Measurements from ENCODE around the gene NRP2.

NRP2 gene

GRCh38 chr2:205740381-205740780 lies 58.1 kb downstream of the NRP2 start:
- no peaks in the 10 kb centered on the region for H3K4me1 ChIP-seq (ENCODE audit: insufficient read depth, low read length)
- H3K4me3 ChIP-seq (ENCODE audit: low read length): no peak overlapping the region
- H3K27ac ChIP-seq (ENCODE audit: low read length): no peak overlapping the region
- H3K9me3 ChIP-seq (ENCODE audit: insufficient read depth, low read depth, low read length): no peaks in the 10 kb centered on the region
- H3K9ac ChIP-seq (ENCODE audit: low read depth, low read length): no peak overlapping the region
- H3K36me3 ChIP-seq (ENCODE audit: insufficient read depth, low read depth, low read length): peaks cover 76% of the 10 kb centered on the region
- no peaks in the 10 kb centered on the region for H3K27me3 ChIP-seq (ENCODE audit: insufficient read depth, low read length)

GRCh38 chr2:205741256-205741978 lies 59.1 kb downstream of the NRP2 start:
- no peaks in the 10 kb centered on the region for H3K27me3 ChIP-seq (ENCODE audit: insufficient read depth, low read length)
- H3K36me3 ChIP-seq (ENCODE audit: insufficient read depth, low read depth, low read length): peaks cover 79% of the 10 kb centered on the region
- no peak overlapping the region for H3K4me3 ChIP-seq (ENCODE audit: low read length)
- H3K9ac ChIP-seq (ENCODE audit: low read depth, low read length): no peak overlapping the region
- H3K9me3 ChIP-seq (ENCODE audit: insufficient read depth, low read depth, low read length): no peaks in the 10 kb centered on the region
- no peaks in the 10 kb centered on the region for H3K4me1 ChIP-seq (ENCODE audit: insufficient read depth, low read length)
- H3K27ac ChIP-seq (ENCODE audit: low read length): no peak overlapping the region

GRCh38 chr2:205743137-205743536 lies 60.8 kb downstream of the NRP2 start:
- no peaks in the 10 kb centered on the region for H3K9me3 ChIP-seq (ENCODE audit: insufficient read depth, low read depth, low read length)
- H3K4me3 ChIP-seq (ENCODE audit: low read length): no peak overlapping the region
- H3K36me3 ChIP-seq (ENCODE audit: insufficient read depth, low read depth, low read length): peaks cover 82% of the 10 kb centered on the region
- no peak overlapping the region for H3K9ac ChIP-seq (ENCODE audit: low read depth, low read length)
- no peak overlapping the region for H3K27ac ChIP-seq (ENCODE audit: low read length)
- peaks cover 8% of the 10 kb centered on the region; the same call in 1 of the 2 replicates for H3K4me1 ChIP-seq (ENCODE audit: insufficient read depth, low read length)
- no peaks in the 10 kb centered on the region for H3K27me3 ChIP-seq (ENCODE audit: insufficient read depth, low read length)

GRCh38 chr2:205744074-205744591 lies 61.8 kb downstream of the NRP2 start:
- no peaks in the 10 kb centered on the region for H3K9me3 ChIP-seq (ENCODE audit: insufficient read depth, low read depth, low read length)
- peaks cover 77% of the 10 kb centered on the region for H3K36me3 ChIP-seq (ENCODE audit: insufficient read depth, low read depth, low read length)
- no peak overlapping the region for H3K4me3 ChIP-seq (ENCODE audit: low read length)
- H3K27ac ChIP-seq (ENCODE audit: low read length): no peak overlapping the region
- H3K9ac ChIP-seq (ENCODE audit: low read depth, low read length): no peak overlapping the region
- H3K27me3 ChIP-seq (ENCODE audit: insufficient read depth, low read length): no peaks in the 10 kb centered on the region
- peaks cover 17% of the 10 kb centered on the region for H3K4me1 ChIP-seq (ENCODE audit: insufficient read depth, low read length)

GRCh38 chr2:205745661-205746419 lies 63.5 kb downstream of the NRP2 start:
- no peaks in the 10 kb centered on the region for H3K27me3 ChIP-seq (ENCODE audit: insufficient read depth, low read length)
- no peak overlapping the region for H3K27ac ChIP-seq (ENCODE audit: low read length)
- H3K36me3 ChIP-seq (ENCODE audit: insufficient read depth, low read depth, low read length): peaks cover 77% of the 10 kb centered on the region
- peaks cover 21% of the 10 kb centered on the region for H3K4me1 ChIP-seq (ENCODE audit: insufficient read depth, low read length)
- no peak overlapping the region for H3K9ac ChIP-seq (ENCODE audit: low read depth, low read length)
- H3K9me3 ChIP-seq (ENCODE audit: insufficient read depth, low read depth, low read length): no peaks in the 10 kb centered on the region
- H3K4me3 ChIP-seq (ENCODE audit: low read length): no peak overlapping the region

GRCh38 chr2:205746420-205746785 lies 64.1 kb downstream of the NRP2 start:
- Histone ChIP-seq H3K4me1 (ENCODE audit: insufficient read depth, low read length) (peaks cover 21% of the 10 kb centered on the region), H3K9me3 (ENCODE audit: insufficient read depth, low read depth, low read length) (no peaks in the 10 kb centered on the region), H3K9ac (ENCODE audit: low read depth, low read length) (no peak overlapping the region), H3K27ac (ENCODE audit: low read length) (no peak overlapping the region), H3K27me3 (ENCODE audit: insufficient read depth, low read length) (no peaks in the 10 kb centered on the region), H3K36me3 (ENCODE audit: insufficient read depth, low read depth, low read length) (peaks cover 75% of the 10 kb centered on the region), H3K4me3 (ENCODE audit: low read length) (no peak overlapping the region)

GRCh38 chr2:205747829-205748386 lies 65.6 kb downstream of the NRP2 start:
- Histone ChIP-seq H3K27me3 (ENCODE audit: insufficient read depth, low read length) (no peaks in the 10 kb centered on the region), H3K27ac (ENCODE audit: low read length) (peak overlapping the region; percentile 46), H3K4me3 (ENCODE audit: low read length) (no peak overlapping the region)

GRCh38 chr2:205748639-205749038 lies 66.3 kb downstream of the NRP2 start:
- Histone ChIP-seq H3K4me3 (ENCODE audit: low read length) (no peak overlapping the region; the same call in 1 of the 2 replicates), H3K36me3 (ENCODE audit: insufficient read depth, low read depth, low read length) (peaks cover 64% of the 10 kb centered on the region), H3K9ac (ENCODE audit: low read depth, low read length) (peak overlapping the region; percentile 49; the same call in 1 of the 2 replicates), H3K9me3 (ENCODE audit: insufficient read depth, low read depth, low read length) (no peaks in the 10 kb centered on the region), H3K27ac (ENCODE audit: low read length) (peak overlapping the region; percentile 50), H3K4me1 (ENCODE audit: insufficient read depth, low read length) (peaks cover 21% of the 10 kb centered on the region), H3K27me3 (ENCODE audit: insufficient read depth, low read length) (no peaks in the 10 kb centered on the region)

More at GRCh38 chr2:205747829-205748386, 65.6 kb downstream of the NRP2 start:
- Histone ChIP-seq H3K4me1 (ENCODE audit: insufficient read depth, low read length) (peaks cover 21% of the 10 kb centered on the region), H3K9ac (ENCODE audit: low read depth, low read length) (no peak overlapping the region), H3K9me3 (ENCODE audit: insufficient read depth, low read depth, low read length) (no peaks in the 10 kb centered on the region), H3K36me3 (ENCODE audit: insufficient read depth, low read depth, low read length) (peaks cover 65% of the 10 kb centered on the region)

GRCh38 chr2:205749078-205749477 lies 66.8 kb downstream of the NRP2 start:
- Histone ChIP-seq H3K36me3 (ENCODE audit: insufficient read depth, low read depth, low read length) (peaks cover 63% of the 10 kb centered on the region), H3K27me3 (ENCODE audit: insufficient read depth, low read length) (no peaks in the 10 kb centered on the region)

GRCh38 chr2:205750797-205751196 lies 68.5 kb downstream of the NRP2 start:
- Histone ChIP-seq H3K36me3 (ENCODE audit: insufficient read depth, low read depth, low read length) (peaks cover 50% of the 10 kb centered on the region; the same call in 1 of the 2 replicates), H3K27me3 (ENCODE audit: insufficient read depth, low read length) (no peaks in the 10 kb centered on the region), H3K4me3 (ENCODE audit: low read length) (no peak overlapping the region), H3K9ac (ENCODE audit: low read depth, low read length) (no peak overlapping the region), H3K9me3 (ENCODE audit: insufficient read depth, low read depth, low read length) (no peaks in the 10 kb centered on the region), H3K27ac (ENCODE audit: low read length) (no peak overlapping the region), H3K4me1 (ENCODE audit: insufficient read depth, low read length) (peaks cover 21% of the 10 kb centered on the region)

More at GRCh38 chr2:205749078-205749477, 66.8 kb downstream of the NRP2 start:
- peak overlapping the region; percentile 49; the same call in 1 of the 2 replicates for H3K9ac ChIP-seq (ENCODE audit: low read depth, low read length)
- peak overlapping the region; percentile 50 for H3K27ac ChIP-seq (ENCODE audit: low read length)
- H3K4me3 ChIP-seq (ENCODE audit: low read length): no peak overlapping the region; the same call in 1 of the 2 replicates
- H3K4me1 ChIP-seq (ENCODE audit: insufficient read depth, low read length): peaks cover 21% of the 10 kb centered on the region
- no peaks in the 10 kb centered on the region for H3K9me3 ChIP-seq (ENCODE audit: insufficient read depth, low read depth, low read length)

GRCh38 chr2:205751569-205752031 lies 69.3 kb downstream of the NRP2 start:
- Histone ChIP-seq H3K27ac (ENCODE audit: low read length) (no peak overlapping the region), H3K36me3 (ENCODE audit: insufficient read depth, low read depth, low read length) (peaks cover 45% of the 10 kb centered on the region; the same call in 1 of the 2 replicates), H3K4me1 (ENCODE audit: insufficient read depth, low read length) (peaks cover 21% of the 10 kb centered on the region), H3K27me3 (ENCODE audit: insufficient read depth, low read length) (no peaks in the 10 kb centered on the region), H3K9ac (ENCODE audit: low read depth, low read length) (no peak overlapping the region), H3K9me3 (ENCODE audit: insufficient read depth, low read depth, low read length) (no peaks in the 10 kb centered on the region), H3K4me3 (ENCODE audit: low read length) (no peak overlapping the region)

Data from iPS-20b (cell line).